Caco-2 (cell line): Measurements from ENCODE around the gene AMOTL2. TPM values are rescaled to one million over a fixed set of nuclear protein-coding genes. Genes with fewer than 3 reads are reported as not detected.

Experiments
- BruUV-seq: library from RNA; stranded (reverse); fragments of 400-500 nt; replicated peaks from 2 replicates; lab custom pipeline; 2021; lab: Mats Ljungman, UMichigan
- CTCF ChIA-PET: fragments of 300-600 bp; sonication (Branson Sonifier 250); formaldehyde crosslinking; loops from one replicate; lab custom pipeline; 2022; ENCODE audit warnings: antibody characterized with exemption; lab: Charles Lee
- POLR2A ChIA-PET: fragments of 300-600 bp; sonication (Branson Sonifier 250); formaldehyde crosslinking; loops from one replicate; lab custom pipeline; 2022; ENCODE audit warnings: antibody characterized with exemption; lab: Charles Lee
- DNase-seq, 2 experiments: peaks; one replicate each; pipeline versions ENCODE4 v3.0.0 to v3.0.0-alpha.2; 2020 to 2022
- H3K27me3 ChIP-seq: replicated peaks from 2 replicates; pipeline ENCODE4 v1.6.0; 2011; ENCODE audit warnings: low read length; ENCODE audit not compliant: control insufficient read depth, insufficient read depth
- H3K36me3 ChIP-seq: 2 replicates; pipeline ENCODE4 v1.5.1; 2011; ENCODE audit warnings: low read length; ENCODE audit not compliant: control insufficient read depth, insufficient read depth
- H3K4me1 ChIP-seq: fragments of 250-450 bp; sonication (Bioruptor Pico); 2 replicates; pipeline ENCODE4 v1.5.1; 2020; ENCODE audit warnings: mild to moderate bottlenecking
- H3K4me3 ChIP-seq: 2 replicates; pipeline ENCODE4 v1.5.1; 2011; ENCODE audit warnings: low read depth, mild to moderate bottlenecking, control low read depth, low read length
- H3K9me3 ChIP-seq: fragments of 250-450 bp; sonication (Bioruptor Pico); 2 replicates; pipeline ENCODE4 v1.5.1; 2020; ENCODE audit warnings: mild to moderate bottlenecking, moderate library complexity
- H3K27ac Mint-ChIP-seq: one replicate; pipeline ENCODE4 v1.8.0; 2022; ENCODE audit warnings: mixed read lengths; ENCODE audit not compliant: unreplicated experiment
- H3K27me3 Mint-ChIP-seq: one replicate; pipeline ENCODE4 v1.8.0; 2022; ENCODE audit warnings: mixed read lengths; ENCODE audit not compliant: insufficient read depth, unreplicated experiment
- H3K36me3 Mint-ChIP-seq: one replicate; pipeline ENCODE4 v1.8.0; 2022; ENCODE audit warnings: mild to moderate bottlenecking, mixed read lengths; ENCODE audit not compliant: insufficient read depth, unreplicated experiment
- H3K4me1 Mint-ChIP-seq: one replicate; pipeline ENCODE4 v1.8.0; 2022; ENCODE audit warnings: low read depth, mixed read lengths; ENCODE audit not compliant: unreplicated experiment
- H3K4me3 Mint-ChIP-seq: one replicate; pipeline ENCODE4 v1.8.0; 2022; ENCODE audit warnings: mild to moderate bottlenecking, moderate library complexity, mixed read lengths; ENCODE audit not compliant: unreplicated experiment
- H3K9me3 Mint-ChIP-seq: one replicate; pipeline ENCODE4 v1.8.0; 2022; ENCODE audit warnings: mixed read lengths; ENCODE audit not compliant: unreplicated experiment
- intact Hi-C: fragments of 100-400 bp; cut with micrococcal nuclease; formaldehyde crosslinking; loops from one replicate; pipeline ENCODE4 v1.10.0; 2022; ENCODE audit not compliant: unreplicated experiment
- total RNA-seq: library from RNA; stranded (reverse); gene quantifications from 2 replicates; pipeline ENCODE4 v1.2.3, GENCODE V29; 2022
- TF ChIP-seq, protein P1 (sequence below), 2 experiments: fragments of 200-600 bp in 1 of 2; IDR thresholded peaks; 1 replicate in 1 of 2; 2 replicates in 1 of 2; pipeline versions ENCODE4 v1.5.1 to v1.8.0; 2011 to 2022; ENCODE audit warnings: antibody characterized with exemption in 1 of 2, control low read depth in 1 of 2, inconsistent platforms in 1 of 2, low read depth in 1 of 2, low read length in 1 of 2, mild to moderate bottlenecking in 1 of 2, moderate library complexity in 1 of 2; ENCODE audit not compliant: insufficient read depth in 1 of 2, severe bottlenecking in 1 of 2, unreplicated experiment in 1 of 2

AMOTL2 gene
- total RNA-seq, 1 experiment from 2014 or later: 271 TPM

DNA sequence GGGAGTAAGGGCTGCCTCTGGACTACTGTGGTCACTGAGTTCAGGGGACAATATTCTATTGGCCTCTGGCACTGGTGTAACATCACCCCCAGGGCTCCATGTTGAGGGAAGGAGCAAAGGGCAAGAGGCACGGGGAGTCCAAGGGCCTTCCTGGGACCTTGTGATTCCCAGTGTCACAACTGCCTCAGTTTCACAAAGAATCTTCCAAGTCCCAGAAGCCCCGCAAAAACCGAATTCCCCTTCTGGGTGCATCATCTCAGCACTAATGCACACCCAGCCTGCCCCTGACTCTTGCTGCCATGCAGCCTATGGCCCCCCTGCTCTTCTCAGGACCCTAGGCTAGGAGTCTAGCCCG, 5.5 kb downstream of the AMOTL2 start:
- H3K4me1 Mint-ChIP-seq: peaks cover 48% of the 10 kb centered on the region
- Histone ChIP-seq H3K4me1 (peaks cover 84% of the 10 kb centered on the region), H3K36me3 (peaks cover 22% of the 10 kb centered on the region), H3K27me3 (no peaks in the 10 kb centered on the region), H3K9me3 (no peaks in the 10 kb centered on the region), H3K4me3 (no peak overlapping the region)
- H3K27me3 Mint-ChIP-seq: no peaks in the 10 kb centered on the region
- H3K9me3 Mint-ChIP-seq: no peaks in the 10 kb centered on the region
- ChIA-PET CTCF (no interaction called here), POLR2A (interaction anchor here (0.6 kb wide), 1 partner anchor 40 kb away, joined by 6 read pairs; no protein-coding TSS in a partner anchor)
- DNase-seq: no peak
- TF ChIP-seq, protein P1, sequence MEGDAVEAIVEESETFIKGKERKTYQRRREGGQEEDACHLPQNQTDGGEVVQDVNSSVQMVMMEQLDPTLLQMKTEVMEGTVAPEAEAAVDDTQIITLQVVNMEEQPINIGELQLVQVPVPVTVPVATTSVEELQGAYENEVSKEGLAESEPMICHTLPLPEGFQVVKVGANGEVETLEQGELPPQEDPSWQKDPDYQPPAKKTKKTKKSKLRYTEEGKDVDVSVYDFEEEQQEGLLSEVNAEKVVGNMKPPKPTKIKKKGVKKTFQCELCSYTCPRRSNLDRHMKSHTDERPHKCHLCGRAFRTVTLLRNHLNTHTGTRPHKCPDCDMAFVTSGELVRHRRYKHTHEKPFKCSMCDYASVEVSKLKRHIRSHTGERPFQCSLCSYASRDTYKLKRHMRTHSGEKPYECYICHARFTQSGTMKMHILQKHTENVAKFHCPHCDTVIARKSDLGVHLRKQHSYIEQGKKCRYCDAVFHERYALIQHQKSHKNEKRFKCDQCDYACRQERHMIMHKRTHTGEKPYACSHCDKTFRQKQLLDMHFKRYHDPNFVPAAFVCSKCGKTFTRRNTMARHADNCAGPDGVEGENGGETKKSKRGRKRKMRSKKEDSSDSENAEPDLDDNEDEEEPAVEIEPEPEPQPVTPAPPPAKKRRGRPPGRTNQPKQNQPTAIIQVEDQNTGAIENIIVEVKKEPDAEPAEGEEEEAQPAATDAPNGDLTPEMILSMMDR (IDR thresholded peaks at IDR 0.05; ENCODE audit: insufficient read depth in 1 of 2, low read depth in 1 of 2, low read length in 1 of 2, severe bottlenecking in 1 of 2, unreplicated experiment in 1 of 2): no peak
- BruUV-seq: no TSS peak
- peak overlapping the region; percentile 62 for H3K4me3 Mint-ChIP-seq
- intact Hi-C loops: no loop called here
- peak overlapping the region; percentile 87 for H3K27ac Mint-ChIP-seq
- peaks cover 100% of the 10 kb centered on the region for H3K36me3 Mint-ChIP-seq

DNA sequence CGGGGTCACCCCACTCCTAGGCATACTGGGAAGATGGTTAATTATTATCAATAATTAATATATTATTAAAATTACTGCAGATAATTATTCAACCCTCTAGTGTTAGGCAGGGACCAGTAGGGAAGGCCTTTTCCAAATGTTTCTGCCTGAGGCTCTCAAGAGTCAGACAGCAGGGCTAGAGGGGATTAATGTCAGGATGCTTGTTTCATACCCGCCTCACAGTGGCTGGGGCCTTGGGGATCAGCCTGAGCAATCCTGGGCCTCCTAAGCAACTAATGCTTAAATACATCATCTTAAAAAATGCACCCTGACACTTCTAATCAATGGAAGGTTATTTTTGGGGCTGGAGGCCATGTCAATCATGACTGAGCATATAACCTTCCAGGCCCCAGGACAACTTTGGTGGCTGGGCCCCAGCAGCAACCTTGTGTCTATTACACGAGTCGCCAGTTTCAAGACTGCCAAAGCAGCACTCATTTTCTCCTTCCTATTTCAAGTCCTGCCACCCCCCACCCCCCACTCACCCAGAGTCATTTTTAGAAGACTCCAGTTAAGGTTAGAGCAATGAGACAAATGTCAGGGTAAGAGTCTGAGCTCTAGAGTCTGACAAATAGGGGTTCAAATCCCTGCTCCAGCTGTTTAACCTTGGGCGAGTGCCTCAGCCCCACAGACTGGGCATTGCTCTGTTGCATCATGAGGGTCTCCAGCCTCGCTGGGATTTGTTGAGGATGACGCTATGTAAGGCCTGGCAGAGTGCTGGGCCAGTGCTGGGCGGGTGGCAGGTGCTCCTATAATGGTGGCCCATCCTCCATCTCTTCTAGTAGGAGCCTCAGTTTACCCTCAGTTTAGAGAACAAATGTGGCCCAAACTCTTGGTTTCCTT, 6.1 kb downstream of the AMOTL2 start:
- H3K4me3 Mint-ChIP-seq: peak overlapping the region; percentile 62
- Histone ChIP-seq H3K36me3 (peaks cover 25% of the 10 kb centered on the region), H3K4me3 (no peak overlapping the region), H3K9me3 (no peaks in the 10 kb centered on the region), H3K27me3 (no peaks in the 10 kb centered on the region), H3K4me1 (peaks cover 90% of the 10 kb centered on the region)
- intact Hi-C loops: no loop called here
- peaks cover 100% of the 10 kb centered on the region for H3K36me3 Mint-ChIP-seq
- peaks cover 54% of the 10 kb centered on the region for H3K4me1 Mint-ChIP-seq
- ChIA-PET CTCF (interaction anchor here (0.6 kb wide), 1 partner anchor 14 kb away, joined by 3 read pairs; no protein-coding TSS in a partner anchor), POLR2A (interaction anchor here (0.6 to 1.1 kb wide), 2 partner anchors 41 kb away, joined by 4 to 6 read pairs; no protein-coding TSS in a partner anchor)
- DNase-seq: no peak
- peak overlapping the region; percentile 87 for H3K27ac Mint-ChIP-seq
- no peaks in the 10 kb centered on the region for H3K27me3 Mint-ChIP-seq
- no peaks in the 10 kb centered on the region for H3K9me3 Mint-ChIP-seq
- BruUV-seq: no TSS peak
- TF ChIP-seq, protein P1 (IDR thresholded peaks at IDR 0.05; ENCODE audit: insufficient read depth in 1 of 2, low read depth in 1 of 2, low read length in 1 of 2, severe bottlenecking in 1 of 2, unreplicated experiment in 1 of 2): no peak

DNA sequence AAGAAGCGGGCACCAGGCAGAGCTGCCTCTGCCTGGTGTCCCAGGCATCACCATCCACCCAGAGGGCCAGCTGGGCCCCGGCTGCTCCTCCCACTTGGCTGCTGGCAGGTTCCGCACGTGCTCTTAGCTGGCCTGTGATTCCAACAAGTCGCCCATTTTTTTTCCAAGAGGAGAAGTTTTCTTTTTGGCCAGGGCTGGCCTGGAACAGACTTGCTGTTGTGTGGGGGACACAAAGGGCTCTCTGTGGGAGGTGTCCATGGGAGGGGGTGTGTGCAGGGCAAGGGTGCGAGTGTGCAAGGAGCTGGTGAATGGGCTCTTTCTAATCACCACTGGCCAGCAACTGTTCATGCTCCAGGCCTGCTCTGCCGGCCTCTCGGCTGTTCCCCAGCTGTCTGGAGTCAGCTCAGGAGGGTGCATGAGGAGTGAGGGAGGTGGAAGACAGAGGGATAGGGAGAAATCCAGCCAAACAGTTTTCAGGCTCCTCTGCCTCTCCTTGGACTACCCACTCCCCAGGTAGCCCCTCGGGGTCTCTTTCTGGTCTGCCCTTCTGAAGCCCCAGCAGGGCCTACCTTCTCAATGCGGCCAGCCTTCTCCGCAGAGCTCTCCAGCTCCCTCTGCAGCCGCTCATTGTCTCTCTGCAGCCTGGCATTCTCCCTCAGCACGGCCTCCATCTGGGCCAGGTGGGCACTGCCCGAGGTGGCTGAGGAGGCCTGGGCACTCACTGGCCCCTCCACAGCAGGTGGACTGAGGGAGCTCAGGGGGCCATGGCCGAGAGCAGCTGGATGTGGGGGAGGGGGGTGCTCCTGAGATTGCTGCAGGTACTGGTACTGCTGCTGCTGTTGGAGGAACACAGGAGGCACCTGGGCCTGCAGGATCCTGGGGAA, 7.1 kb downstream of the AMOTL2 start:
- BruUV-seq: no TSS peak
- intact Hi-C loops: no loop called here
- H3K9me3 Mint-ChIP-seq: no peaks in the 10 kb centered on the region
- DNase-seq: peak in 1 of 2 experiments; percentile 14
- H3K4me3 Mint-ChIP-seq: no peak overlapping the region
- ChIA-PET POLR2A (interaction anchor here (0.7 to 3.7 kb wide), 3 partner anchors 7 to 40 kb away, joined by 3 to 70 read pairs (median 4); partner anchors contain the start of gene AMOTL2), CTCF (interaction anchor here (0.6 to 1.1 kb wide), 2 partner anchors 8 to 13 kb away, joined by 3 read pairs; partner anchors contain the start of gene AMOTL2)
- H3K27ac Mint-ChIP-seq: peak overlapping the region; percentile 82
- no peaks in the 10 kb centered on the region for H3K27me3 Mint-ChIP-seq
- TF ChIP-seq, protein P1 (IDR thresholded peaks at IDR 0.05; ENCODE audit: insufficient read depth in 1 of 2, low read depth in 1 of 2, low read length in 1 of 2, severe bottlenecking in 1 of 2, unreplicated experiment in 1 of 2): no peak
- Histone ChIP-seq H3K36me3 (peaks cover 25% of the 10 kb centered on the region), H3K4me3 (no peak overlapping the region), H3K27me3 (no peaks in the 10 kb centered on the region), H3K4me1 (peaks cover 97% of the 10 kb centered on the region), H3K9me3 (no peaks in the 10 kb centered on the region)
- peaks cover 54% of the 10 kb centered on the region for H3K4me1 Mint-ChIP-seq
- peaks cover 100% of the 10 kb centered on the region for H3K36me3 Mint-ChIP-seq
